ENCODE measurements around the gene IL5.
A peak's percentile ranks its signal among the peaks of the same experiment; 100 is the strongest.
"Not testable (repeated sequence)": the region's sequence is repeated elsewhere in the genome, so short reads cannot be mapped to it uniquely, and the experiment has no call there.

The IL5 gene

GRCh38 chr5:132528866-132529634, 14.3 kb downstream of the IL5 start:
- no peak for DNase-seq

DNA sequence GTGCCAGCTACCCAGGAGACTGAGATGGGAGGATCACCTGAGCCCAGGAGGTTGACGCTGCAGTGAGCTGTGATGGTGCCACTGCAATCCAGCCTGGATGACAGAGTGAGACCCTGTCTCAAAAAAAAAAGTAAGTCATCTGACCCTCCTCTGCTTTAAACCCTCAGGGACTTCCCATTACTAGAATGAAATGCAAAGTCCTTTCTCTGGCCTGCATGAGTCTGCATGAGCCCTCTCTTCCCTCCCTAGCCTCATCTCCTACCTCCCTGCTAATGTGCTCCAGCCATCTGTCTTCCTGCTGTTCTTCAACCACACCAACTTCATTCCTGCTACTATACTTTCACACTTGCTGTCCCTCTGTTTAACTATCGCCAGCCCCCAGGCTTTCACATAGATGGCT, 15.3 kb downstream of the IL5 start:
- no peak for DNase-seq

- DNase-seq, result no peak
These were observed 16.3 kb downstream of the IL5 start for GRCh38 chr5:132526974-132527564.

DNA sequence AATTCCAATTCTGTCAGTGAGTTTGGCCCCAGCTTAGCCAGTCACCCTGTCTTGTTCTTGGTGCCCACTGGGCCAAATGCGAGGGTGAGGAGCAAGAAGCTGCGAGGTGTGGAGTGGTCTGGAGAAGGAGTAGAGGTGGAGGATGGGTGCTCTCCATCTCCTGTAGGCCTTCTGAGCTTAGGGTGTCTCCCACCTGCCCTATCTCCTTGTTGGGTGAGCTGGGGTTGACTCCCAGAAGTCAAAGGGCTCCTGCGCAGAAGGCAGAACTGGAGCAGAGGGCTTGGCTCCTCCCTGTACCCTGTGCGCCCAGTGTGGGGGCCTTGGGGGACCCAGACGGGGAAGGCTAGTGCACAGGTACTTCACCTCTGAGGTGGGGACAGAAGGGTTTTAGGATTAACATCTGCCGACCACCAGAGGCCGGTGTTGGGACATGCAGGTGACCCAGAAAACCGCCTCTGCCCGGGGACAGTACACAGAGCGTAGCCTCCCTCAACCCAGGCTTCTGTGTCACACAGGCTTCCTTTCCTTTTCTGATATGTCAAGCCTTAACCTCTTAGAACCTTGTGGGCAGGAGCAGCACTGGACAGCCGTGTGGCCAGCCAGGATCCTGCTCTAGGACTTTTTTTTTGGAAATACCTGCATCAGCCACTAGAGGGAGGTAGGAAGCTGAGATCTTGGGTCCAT, 16.9 kb downstream of the IL5 start:
- peak; percentile 45 for DNase-seq

- DNase-seq, result no peak
These were observed 18.0 kb downstream of the IL5 start for GRCh38 chr5:132525299-132525724.

DNA sequence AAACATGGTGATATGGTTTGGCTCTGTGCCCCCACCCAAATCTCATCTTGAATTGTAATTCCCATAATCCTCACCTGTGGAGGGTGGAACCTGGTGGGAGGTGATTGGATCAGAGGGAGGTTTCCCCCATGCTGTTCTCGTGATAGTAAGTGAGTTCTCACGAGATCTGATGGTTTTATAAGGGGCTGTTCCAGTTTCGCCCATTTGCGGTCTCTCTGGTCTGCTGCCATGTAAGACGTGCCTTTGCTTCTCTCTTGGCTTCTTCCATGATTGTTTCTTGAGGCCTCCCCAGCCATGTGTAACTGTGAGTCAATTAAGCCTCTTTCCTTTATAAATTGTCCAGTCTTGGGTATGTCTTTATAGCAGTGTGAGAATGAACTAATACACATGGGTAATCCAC, 18.4 kb downstream of the IL5 start:
- not testable (repeated sequence) for DNase-seq

- not testable (repeated sequence) for DNase-seq
These were observed 21.3 kb downstream of the IL5 start for GRCh38 chr5:132522067-132522466.

GRCh38 chr5:132513618-132514336, 29.5 kb downstream of the IL5 start:
- DNase-seq, result not testable (repeated sequence)

DNA sequence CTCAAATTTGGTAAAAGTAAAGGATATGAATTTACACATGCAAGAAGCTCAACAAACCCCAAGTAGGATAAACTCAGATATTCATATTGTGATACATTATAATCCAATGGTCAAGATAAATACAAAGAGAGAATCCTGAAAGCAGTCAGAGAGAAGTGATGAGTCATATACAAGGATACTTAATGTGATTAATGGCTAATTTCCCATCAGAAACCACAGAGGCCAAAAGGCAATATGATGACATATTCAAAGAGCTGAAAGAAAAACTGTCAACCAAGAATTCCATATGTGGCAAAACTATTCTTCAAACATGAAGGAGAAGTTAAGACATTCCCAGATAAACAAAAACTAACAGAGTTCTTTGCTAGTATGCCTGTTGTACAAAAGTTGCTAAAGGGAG, 33.2 kb downstream of the IL5 start:
- peak; percentile 95 for DNase-seq

- DNase-seq, result peak; percentile 96
These were observed 37.1 kb downstream of the IL5 start for GRCh38 chr5:132506094-132506692.

DNA sequence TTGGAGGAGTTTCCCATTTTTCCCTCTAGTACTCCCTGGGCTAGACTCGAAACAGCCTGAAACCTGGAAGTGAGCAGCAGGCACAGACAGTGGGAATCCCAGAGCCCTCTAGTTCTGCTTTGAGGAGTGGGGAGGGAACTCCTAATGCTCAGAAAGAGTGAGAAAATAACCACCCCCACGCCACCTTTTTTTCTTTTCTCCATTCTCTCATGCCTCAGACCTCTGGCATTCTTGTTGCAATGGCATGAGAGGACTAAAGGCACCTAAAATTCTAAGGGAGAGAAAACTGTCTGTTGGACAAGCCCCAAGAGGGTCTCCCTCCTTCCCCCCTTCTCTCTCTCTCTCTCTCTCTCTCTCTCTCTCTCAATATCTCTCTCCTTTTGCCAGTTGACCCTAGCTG, 37.7 kb downstream of the IL5 start:
- DNase-seq, result no peak

DNA sequence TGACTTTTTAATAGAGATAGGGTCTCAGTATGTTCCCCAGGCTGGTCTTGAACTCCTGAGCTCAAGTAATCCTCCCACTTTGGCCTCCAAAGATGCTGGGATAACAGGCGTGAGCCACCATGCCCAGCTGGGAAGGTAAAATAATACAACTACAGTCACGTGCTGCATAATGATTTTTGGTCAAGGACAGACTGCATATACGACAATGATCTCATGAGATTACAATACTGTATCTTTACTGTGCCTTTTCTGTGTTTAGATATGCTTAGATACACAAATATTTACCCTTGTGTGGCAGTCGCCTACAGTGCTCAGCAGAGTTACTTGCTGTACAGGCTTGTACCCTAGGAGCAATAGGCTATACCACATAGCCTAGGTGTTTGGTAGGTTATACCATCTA, 38.6 kb downstream of the IL5 start:
- no peak for DNase-seq

- no peak for DNase-seq
These were observed 40.1 kb downstream of the IL5 start for GRCh38 chr5:132503244-132503643.

DNA sequence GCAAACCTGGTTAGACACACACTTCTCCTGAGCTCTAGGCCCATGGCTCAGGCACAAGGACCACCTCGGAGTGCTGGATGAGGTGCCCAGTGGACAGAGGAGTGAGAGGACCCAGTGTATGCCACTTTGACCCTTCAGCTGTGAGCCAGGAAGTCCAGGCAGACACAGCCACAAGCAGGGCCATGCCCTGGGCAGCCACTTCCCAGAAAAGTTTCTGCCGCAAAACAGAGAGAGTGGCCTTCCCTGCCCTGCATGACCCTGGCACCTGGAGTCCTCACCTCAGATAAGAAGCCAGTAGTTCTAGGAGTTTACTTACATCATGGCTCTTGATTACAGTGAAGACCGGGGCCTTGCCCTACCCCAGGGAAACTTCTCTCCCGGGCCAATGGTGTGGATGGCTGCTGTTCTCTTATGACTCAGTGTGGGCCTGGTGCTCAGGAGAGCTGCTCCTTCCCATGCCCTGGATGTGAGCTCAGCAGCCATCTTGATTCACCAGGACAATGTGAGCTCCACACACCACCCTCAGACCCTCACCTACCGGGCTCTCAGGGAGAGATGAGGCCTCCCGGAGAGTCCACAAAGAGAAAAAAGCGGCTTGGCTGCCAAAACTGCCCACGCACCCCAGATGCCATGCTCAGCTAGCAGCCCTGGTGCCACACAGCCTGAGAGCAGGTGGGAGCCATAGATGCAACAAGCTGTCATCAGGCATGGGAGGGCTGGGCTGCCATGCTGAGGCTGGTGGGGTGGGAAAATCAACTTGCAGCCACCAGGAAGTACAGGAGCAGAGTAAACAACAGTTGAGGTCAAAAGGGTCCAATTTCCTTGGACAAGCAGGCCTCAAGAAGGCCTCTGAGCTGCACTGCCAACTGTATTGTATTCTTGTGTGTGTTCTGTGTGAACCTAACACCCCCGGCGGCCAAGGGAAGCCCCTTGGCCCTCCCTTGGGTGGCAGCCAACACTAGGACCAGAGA, 41.1 kb downstream of the IL5 start:
- no peak for DNase-seq

GRCh38 chr5:132501629-132501956, 41.7 kb downstream of the IL5 start:
- no peak for DNase-seq

- DNase-seq, result peak; percentile 49
These were observed 42.2 kb downstream of the IL5 start for GRCh38 chr5:132500931-132501628.

DNA sequence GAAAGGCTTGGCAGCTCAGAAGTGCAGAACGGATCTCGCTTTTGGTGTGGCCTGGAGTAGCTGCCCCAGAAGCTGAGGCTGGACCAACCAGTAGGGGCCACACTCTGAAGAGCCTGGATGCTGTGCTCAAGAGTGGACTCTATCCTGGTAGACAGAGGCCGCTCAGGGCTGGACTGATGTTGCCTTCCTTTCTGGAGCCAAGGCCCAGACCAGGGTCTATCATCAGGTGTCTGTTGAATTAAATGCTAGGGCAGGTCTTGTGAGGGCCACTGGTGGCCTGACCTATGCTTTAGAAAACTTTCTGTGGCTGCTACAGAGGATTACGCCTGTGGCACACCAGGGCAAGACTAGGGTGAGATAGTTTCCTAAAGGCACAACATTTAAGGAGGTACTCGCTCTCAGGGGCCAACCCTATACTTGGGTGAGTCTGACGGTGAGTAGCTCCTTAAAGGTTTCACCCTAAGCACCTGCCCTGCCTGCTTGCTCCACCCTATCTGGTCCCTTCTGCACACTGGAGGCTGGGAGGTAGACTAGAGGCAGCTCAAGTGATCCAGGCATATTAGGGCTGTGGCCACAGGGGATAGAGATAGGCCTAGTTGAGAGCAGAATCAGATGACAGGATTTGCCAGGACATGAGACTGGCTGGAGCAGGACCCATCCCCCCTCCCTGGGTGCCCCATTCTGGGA, 42.9 kb downstream of the IL5 start:
- no peak for DNase-seq

GRCh38 chr5:132499440-132500243, 43.7 kb downstream of the IL5 start:
- DNase-seq, result no peak

- DNase-seq, result no peak
These were observed 44.5 kb downstream of the IL5 start for GRCh38 chr5:132498686-132499271.

All from HCEC 1CT (cell line).